ENCODE data around the gene TNIK.

TNIK gene

GRCh38 chr3:171282041-171282440, 178.2 kb downstream of the TNIK start:
- no peak for DNase-seq (ENCODE audit: low read depth)

DNA sequence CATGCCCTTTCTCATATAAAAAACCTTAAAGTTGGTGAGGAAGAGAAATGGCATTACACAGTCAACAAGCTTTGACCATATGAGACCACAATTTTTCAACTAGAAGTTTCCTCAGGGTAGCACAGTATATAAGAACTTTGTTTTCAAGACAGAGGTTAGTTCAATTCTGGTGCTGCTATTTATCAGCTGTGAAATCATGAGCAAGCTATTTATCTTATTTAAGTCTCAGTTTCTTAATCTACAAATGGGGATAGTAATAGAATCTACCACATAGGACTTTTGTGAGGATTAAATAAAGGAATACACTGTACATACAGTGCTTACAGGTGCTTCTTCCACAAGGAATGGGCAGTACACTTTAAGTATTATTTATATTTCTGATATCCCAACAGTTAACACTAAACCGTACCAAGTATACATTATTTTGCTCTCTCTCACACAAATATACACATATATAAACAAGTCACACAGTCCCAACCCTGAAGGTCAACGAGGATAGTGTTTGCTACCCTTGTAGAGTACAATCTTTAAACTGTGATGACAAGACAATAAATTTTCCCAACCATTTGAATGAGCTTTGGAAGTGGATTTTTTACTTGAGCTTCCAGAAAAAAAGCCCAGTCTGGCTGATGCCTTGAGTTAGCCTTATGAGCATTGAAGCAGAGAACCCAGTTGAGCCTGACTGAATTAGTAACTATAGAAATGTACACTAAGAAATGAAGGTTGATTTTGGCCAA, 178.8 kb downstream of the TNIK start:
- no peak for DNase-seq (ENCODE audit: low read depth)

DNA sequence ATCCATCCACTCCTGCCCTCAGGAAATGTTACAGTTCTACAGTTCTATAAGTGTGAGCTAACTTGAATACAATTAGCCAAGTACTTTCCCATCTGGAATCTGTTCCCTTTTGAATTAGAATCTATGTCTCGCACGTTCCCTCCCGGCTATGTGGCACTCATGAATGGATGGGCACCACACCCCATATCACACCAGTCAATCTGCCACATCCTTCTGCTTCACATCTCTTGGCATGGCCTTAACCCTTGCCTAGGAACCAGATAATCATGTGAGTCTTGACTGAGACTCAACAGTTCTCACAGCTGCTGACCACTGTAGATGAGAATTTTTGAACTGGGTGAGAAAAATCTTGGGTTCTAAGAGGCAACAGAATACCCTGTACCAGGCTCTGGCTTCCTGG, 180.2 kb downstream of the TNIK start:
- DNase-seq (ENCODE audit: low read depth) = no peak

GRCh38 chr3:171278299-171278590, 182.0 kb downstream of the TNIK start:
- no peak for DNase-seq (ENCODE audit: low read depth)

- DNase-seq (ENCODE audit: low read depth) = no peak
Observed at GRCh38 chr3:171277456-171278298, 182.5 kb downstream of the TNIK start.

DNA sequence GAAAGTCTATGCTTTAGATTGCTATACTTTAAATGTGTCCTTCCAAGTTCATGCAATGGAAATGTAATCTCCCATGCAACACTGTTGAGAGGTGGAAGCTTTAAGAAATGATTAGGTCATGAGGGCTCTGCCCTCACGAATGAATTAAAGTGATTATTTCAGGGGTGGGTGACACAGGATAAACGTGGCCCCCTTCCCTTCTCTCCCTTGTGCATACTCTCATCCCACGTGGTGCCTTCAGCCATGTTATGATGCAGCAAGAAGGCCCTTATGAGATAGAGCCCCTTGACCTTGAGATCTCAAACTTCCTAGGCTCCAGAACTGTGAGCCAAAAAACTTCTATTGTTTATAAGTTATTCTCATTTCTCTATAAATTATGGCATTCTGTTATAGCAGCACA, 183.3 kb downstream of the TNIK start:
- no peak for DNase-seq (ENCODE audit: low read depth)

- no peak for DNase-seq (ENCODE audit: low read depth)
Observed at GRCh38 chr3:171274222-171274621, 186.0 kb downstream of the TNIK start.

- DNase-seq (ENCODE audit: low read depth) = no peak
Observed at GRCh38 chr3:171270541-171270940, 189.7 kb downstream of the TNIK start.

- DNase-seq (ENCODE audit: low read depth) = no peak
Observed at GRCh38 chr3:171269542-171269941, 190.7 kb downstream of the TNIK start.

GRCh38 chr3:171268677-171269076, 191.5 kb downstream of the TNIK start:
- no peak for DNase-seq (ENCODE audit: low read depth)

DNA sequence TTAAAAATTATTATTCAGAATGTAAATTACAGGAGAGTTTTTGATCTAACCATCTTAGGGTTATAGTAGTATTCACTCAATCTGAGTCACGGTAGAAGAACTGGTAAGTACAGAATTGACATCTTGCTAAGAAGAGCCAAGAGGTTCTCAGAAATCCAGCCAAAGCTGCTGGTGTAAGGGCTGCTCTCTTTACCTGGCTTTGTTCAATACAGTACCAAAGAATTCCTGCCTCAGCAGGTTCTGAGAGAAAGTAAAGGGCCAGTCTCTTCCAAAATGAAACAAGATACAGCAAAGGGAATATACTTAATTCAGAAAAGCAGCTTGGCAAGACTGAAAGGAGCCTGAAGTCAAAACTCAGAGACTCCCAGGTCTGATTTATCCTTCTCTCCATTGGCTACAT, 193.1 kb downstream of the TNIK start:
- DNase-seq (ENCODE audit: low read depth) = no peak

DNA sequence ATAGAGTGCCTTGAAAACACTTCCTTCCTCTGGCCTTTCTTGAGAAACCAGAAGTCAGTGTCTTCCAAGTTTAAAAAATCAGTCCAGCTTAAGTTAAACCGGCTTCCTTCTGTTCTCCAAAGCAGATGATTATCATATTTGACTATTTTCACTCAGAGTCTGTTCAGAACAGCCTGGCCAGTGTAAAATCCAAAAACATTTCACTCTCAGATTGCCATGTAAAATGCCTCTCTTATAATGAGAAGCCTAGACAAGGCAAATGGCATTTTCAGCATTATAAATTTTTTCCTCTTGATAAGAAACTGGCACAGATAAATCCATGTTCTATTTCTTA, 193.5 kb downstream of the TNIK start:
- DNase-seq (ENCODE audit: low read depth) = no peak

GRCh38 chr3:171266034-171266739, 194.0 kb downstream of the TNIK start:
- no peak for DNase-seq (ENCODE audit: low read depth)

DNA sequence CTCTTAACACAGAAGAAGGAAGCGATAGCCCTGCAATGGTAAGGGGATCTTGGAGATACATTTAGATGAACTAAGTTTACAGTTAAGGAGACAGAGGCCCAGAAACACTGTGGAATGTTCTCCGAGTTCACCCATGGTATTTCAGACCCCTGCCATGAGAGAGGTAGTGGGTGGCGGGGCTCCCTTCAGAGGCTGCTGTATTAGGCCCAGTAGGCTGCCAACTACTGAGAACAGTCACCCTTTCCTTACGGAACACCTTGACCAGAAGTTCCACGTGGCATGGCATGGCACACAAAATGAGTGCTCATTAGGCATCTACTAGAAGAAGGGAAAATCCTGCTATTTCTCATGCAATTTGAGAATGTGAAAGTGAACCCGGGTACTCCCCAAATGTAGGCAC, 195.4 kb downstream of the TNIK start:
- DNase-seq (ENCODE audit: low read depth) = no peak

DNA sequence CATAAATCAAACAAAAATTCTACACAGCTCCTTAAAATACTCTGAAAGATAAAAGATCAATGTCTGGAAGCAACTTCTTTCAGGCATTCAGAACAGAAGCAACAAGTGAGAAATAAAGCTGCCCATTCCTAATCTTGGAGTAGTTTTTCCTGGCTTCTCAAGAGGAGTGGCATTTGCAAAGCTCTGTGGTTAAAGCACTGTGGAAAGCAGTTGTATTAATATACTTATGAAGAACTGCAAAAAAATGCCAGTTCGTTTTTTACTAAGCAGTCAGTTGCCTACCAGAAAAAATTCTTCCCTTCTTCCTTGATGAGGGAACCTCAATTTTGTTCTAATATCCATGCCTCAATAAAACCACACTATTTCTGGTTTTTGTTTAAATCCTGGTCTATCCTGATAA, 197.8 kb downstream of the TNIK start:
- no peak for DNase-seq (ENCODE audit: low read depth)

DNA sequence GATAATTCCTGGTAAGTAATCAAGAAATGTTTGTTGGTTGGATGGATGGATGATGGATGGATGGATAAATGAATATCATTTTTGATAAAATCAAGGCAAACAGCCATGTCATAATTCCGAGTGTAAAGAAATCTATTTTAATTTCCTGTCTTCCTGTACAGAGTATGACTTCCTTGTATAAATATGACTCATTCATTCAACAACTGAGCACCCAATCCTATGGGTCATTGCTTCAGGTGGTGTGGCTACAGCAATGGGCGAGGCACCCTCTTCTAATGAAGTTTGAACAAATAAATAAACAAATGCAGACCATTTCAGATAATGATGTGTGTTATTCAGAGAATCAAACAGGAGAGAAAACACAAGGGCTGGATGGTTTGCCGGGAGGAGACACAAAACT, 198.7 kb downstream of the TNIK start:
- no peak for DNase-seq (ENCODE audit: low read depth)

GRCh38 chr3:171260899-171261298, 199.3 kb downstream of the TNIK start:
- DNase-seq (ENCODE audit: low read depth) = no peak

DNA sequence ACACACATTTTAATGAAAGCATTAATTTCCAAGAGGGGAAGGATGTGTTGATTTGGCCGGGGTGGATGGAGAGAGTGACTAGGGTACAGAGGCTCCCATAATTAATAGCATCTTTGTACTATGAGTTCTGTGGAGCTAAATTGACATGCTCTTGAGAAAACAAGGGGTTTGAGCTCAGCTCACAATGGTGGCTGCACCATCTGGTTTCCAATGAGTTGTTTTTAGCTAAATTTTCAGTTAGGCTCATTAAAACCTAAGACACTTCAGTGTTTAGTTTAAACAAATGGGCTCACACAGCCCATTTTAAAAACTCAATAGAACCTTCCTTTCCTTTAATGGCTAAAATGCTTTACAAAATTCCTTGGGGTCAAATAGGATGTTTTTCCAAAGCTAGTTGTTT, 199.7 kb downstream of the TNIK start:
- DNase-seq (ENCODE audit: low read depth) = no peak

GRCh38 chr3:171258316-171258715, 201.9 kb downstream of the TNIK start:
- no peak for DNase-seq (ENCODE audit: low read depth)

- no peak for DNase-seq (ENCODE audit: low read depth)
Observed at GRCh38 chr3:171257251-171258203, 202.7 kb downstream of the TNIK start.

- no peak for DNase-seq (ENCODE audit: low read depth)
Observed at GRCh38 chr3:171256445-171257250, 203.6 kb downstream of the TNIK start.
